Parathyroid adenoma (tissue), 2 donors: ENCODE measurements around the gene ETHE1.

ENCODE experiments used
- H2AFZ ChIP-seq: fragments of 300-600 bp; sonication (generic); one replicate; pipeline ENCODE4 v1.7.0; 2017; ENCODE audit warnings: antibody characterized with exemption, mild to moderate bottlenecking
- H3K27ac ChIP-seq: fragments of 300-600 bp; sonication (generic); one replicate; pipeline ENCODE4 v1.7.0; 2017
- H3K27me3 ChIP-seq: fragments of 300-600 bp; sonication (generic); one replicate; pipeline ENCODE4 v1.7.0; 2017; ENCODE audit warnings: low read length; ENCODE audit not compliant: control insufficient read depth, insufficient read depth
- H3K36me3 ChIP-seq: fragments of 300-600 bp; sonication (generic); one replicate; pipeline ENCODE4 v1.7.0; 2017; ENCODE audit warnings: low read length; ENCODE audit not compliant: control insufficient read depth, insufficient read depth
- H3K4me1 ChIP-seq: fragments of 300-600 bp; sonication (generic); one replicate; pipeline ENCODE4 v1.7.0; 2017; ENCODE audit warnings: control low read depth
- H3K4me2 ChIP-seq: fragments of 300-600 bp; sonication (generic); one replicate; pipeline ENCODE4 v1.7.0; 2017; ENCODE audit warnings: low read length
- H3K4me3 ChIP-seq: fragments of 300-600 bp; sonication (generic); one replicate; pipeline ENCODE4 v1.7.0; 2017; ENCODE audit warnings: low read depth, low read length
- H3K79me2 ChIP-seq: fragments of 300-600 bp; sonication (generic); one replicate; pipeline ENCODE4 v1.7.0; 2017; ENCODE audit warnings: control low read depth
- H3K9ac ChIP-seq: fragments of 300-600 bp; sonication (generic); one replicate; pipeline ENCODE4 v1.7.0; 2017; ENCODE audit warnings: mild to moderate bottlenecking
- H3K9me3 ChIP-seq: fragments of 300-600 bp; sonication (generic); one replicate; pipeline ENCODE4 v1.7.0; 2017; ENCODE audit warnings: low read length; ENCODE audit not compliant: control insufficient read depth
- TF ChIP-seq, protein P1 (sequence below): fragments of 300-600 bp; sonication (generic); IDR thresholded peaks from one replicate; pipeline ENCODE4 v1.7.0; 2017; ENCODE audit warnings: antibody characterized with exemption, mild to moderate bottlenecking
- donor health status: primary hyperparathyroidism.

The ETHE1 gene

DNA sequence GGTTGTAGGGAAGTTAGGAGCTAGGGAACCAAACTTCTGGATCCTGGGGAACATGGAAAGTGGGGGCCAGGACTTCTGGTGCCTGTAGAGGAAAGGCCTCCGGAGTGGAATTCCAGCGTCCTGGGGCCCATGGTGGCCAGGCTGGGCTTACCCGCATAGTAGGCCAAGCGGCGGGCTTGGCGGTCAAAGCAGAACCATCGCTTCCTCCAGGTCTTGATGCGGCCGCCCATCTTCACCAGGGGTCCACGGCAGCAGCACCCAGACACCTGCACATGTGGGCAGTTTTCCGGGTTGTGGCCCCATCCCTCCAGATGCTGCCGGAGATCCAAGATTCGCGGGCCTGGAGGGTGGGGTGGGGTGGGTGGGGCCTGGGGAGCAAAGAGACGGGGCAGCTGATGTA lies 47.8 kb downstream of the ETHE1 start:
- no peaks in the 10 kb centered on the region for H3K79me2 ChIP-seq
- H3K9ac ChIP-seq, result no peak overlapping the region
- H3K4me2 ChIP-seq, result no peak overlapping the region
- TF ChIP-seq, protein P1, sequence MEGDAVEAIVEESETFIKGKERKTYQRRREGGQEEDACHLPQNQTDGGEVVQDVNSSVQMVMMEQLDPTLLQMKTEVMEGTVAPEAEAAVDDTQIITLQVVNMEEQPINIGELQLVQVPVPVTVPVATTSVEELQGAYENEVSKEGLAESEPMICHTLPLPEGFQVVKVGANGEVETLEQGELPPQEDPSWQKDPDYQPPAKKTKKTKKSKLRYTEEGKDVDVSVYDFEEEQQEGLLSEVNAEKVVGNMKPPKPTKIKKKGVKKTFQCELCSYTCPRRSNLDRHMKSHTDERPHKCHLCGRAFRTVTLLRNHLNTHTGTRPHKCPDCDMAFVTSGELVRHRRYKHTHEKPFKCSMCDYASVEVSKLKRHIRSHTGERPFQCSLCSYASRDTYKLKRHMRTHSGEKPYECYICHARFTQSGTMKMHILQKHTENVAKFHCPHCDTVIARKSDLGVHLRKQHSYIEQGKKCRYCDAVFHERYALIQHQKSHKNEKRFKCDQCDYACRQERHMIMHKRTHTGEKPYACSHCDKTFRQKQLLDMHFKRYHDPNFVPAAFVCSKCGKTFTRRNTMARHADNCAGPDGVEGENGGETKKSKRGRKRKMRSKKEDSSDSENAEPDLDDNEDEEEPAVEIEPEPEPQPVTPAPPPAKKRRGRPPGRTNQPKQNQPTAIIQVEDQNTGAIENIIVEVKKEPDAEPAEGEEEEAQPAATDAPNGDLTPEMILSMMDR, result no peak
- H3K27ac ChIP-seq, result no peak overlapping the region
- H3K36me3 ChIP-seq, result no peaks in the 10 kb centered on the region
- no peaks in the 10 kb centered on the region for H3K9me3 ChIP-seq
- no peaks in the 10 kb centered on the region for H3K27me3 ChIP-seq
- H2AFZ ChIP-seq, result no peak overlapping the region
- no peaks in the 10 kb centered on the region for H3K4me1 ChIP-seq
- H3K4me3 ChIP-seq, result no peak overlapping the region

- no peak overlapping the region for H2AFZ ChIP-seq
- no peaks in the 10 kb centered on the region for H3K9me3 ChIP-seq
- no peak overlapping the region for H3K4me3 ChIP-seq
- no peak overlapping the region for H3K9ac ChIP-seq
- no peak overlapping the region for H3K4me2 ChIP-seq
- TF ChIP-seq, protein P1, result no peak
- no peaks in the 10 kb centered on the region for H3K79me2 ChIP-seq
- H3K4me1 ChIP-seq, result no peaks in the 10 kb centered on the region
- H3K36me3 ChIP-seq, result no peaks in the 10 kb centered on the region
- no peak overlapping the region for H3K27ac ChIP-seq
- no peaks in the 10 kb centered on the region for H3K27me3 ChIP-seq
Observed at GRCh38 chr19:43478323-43478722, 48.7 kb downstream of the ETHE1 start.

DNA sequence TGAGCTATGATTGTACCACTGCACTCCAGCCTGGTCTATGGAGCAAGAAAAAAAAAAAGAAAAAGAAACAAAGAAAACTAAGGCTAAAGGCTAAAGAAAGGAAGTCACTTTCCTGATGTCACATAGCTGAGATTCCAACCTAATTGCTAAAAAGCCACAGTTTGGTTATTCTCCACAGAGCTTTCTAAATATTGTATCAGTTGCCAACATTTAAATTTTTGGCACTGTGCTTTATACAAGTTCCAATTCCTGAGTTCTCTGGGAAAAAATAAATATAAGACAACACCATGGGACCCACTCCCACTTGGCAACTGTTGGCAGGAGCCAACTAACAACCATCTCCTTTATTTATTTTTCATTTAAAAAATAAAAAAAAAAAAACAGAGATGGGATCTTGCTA lies 50.4 kb downstream of the ETHE1 start:
- H3K27ac ChIP-seq, result no peak overlapping the region

GRCh38 chr19:43474986-43475705 lies 51.9 kb downstream of the ETHE1 start:
- H3K9me3 ChIP-seq, result no peaks in the 10 kb centered on the region
- TF ChIP-seq, protein P1, result no peak
- no peak overlapping the region for H3K9ac ChIP-seq
- peak overlapping the region; percentile 43 for H3K27ac ChIP-seq
- H3K4me1 ChIP-seq, result no peaks in the 10 kb centered on the region
- H3K4me2 ChIP-seq, result peak overlapping the region; percentile 49
- peak overlapping the region; percentile 42 for H3K4me3 ChIP-seq
- peak overlapping the region; percentile 17 for H2AFZ ChIP-seq
- H3K79me2 ChIP-seq, result no peaks in the 10 kb centered on the region
- H3K36me3 ChIP-seq, result no peaks in the 10 kb centered on the region
- no peaks in the 10 kb centered on the region for H3K27me3 ChIP-seq

More for the DNA sequence above, 50.4 kb downstream of the ETHE1 start:
- Histone ChIP-seq H3K79me2 (no peaks in the 10 kb centered on the region), H3K9ac (no peak overlapping the region), H2AFZ (no peak overlapping the region), H3K9me3 (no peaks in the 10 kb centered on the region), H3K4me2 (no peak overlapping the region), H3K27me3 (no peaks in the 10 kb centered on the region), H3K36me3 (no peaks in the 10 kb centered on the region), H3K4me3 (no peak overlapping the region), H3K4me1 (no peaks in the 10 kb centered on the region)
- TF ChIP-seq, protein P1, result no peak

GRCh38 chr19:43474487-43474886 lies 52.5 kb downstream of the ETHE1 start:
- H3K9me3 ChIP-seq, result no peaks in the 10 kb centered on the region
- H3K36me3 ChIP-seq, result no peaks in the 10 kb centered on the region
- H3K79me2 ChIP-seq, result no peaks in the 10 kb centered on the region
- H3K27me3 ChIP-seq, result no peaks in the 10 kb centered on the region
- no peak overlapping the region for H2AFZ ChIP-seq
- H3K9ac ChIP-seq, result no peak overlapping the region
- no peaks in the 10 kb centered on the region for H3K4me1 ChIP-seq
- H3K4me3 ChIP-seq, result peak overlapping the region; percentile 42
- peak overlapping the region; percentile 49 for H3K4me2 ChIP-seq
- no peak overlapping the region for H3K27ac ChIP-seq
- TF ChIP-seq, protein P1, result no peak
